ENCODE data around the gene MRAS.

The MRAS gene

DNA sequence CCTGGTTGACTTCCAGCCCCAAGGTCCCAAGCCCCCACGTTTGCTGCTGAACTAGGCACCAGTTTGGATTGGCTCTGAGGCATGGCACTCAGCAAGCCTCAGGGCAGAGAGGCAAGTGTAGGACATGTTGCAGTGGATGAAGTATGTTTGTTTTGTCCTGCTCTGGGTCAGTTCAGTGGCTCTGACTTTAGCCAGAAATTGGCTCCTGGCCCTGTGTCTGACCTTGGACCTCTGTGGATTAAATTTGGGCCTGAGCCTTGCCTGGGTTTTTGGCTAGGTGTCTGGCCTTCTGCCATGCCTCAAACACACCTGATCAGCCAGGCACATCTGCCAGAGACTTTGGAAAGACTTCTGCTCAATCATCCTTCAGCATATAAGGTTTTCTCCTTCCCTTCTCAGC lies 3.6 kb upstream of the MRAS start:
- DNase-seq = no peak

DNA sequence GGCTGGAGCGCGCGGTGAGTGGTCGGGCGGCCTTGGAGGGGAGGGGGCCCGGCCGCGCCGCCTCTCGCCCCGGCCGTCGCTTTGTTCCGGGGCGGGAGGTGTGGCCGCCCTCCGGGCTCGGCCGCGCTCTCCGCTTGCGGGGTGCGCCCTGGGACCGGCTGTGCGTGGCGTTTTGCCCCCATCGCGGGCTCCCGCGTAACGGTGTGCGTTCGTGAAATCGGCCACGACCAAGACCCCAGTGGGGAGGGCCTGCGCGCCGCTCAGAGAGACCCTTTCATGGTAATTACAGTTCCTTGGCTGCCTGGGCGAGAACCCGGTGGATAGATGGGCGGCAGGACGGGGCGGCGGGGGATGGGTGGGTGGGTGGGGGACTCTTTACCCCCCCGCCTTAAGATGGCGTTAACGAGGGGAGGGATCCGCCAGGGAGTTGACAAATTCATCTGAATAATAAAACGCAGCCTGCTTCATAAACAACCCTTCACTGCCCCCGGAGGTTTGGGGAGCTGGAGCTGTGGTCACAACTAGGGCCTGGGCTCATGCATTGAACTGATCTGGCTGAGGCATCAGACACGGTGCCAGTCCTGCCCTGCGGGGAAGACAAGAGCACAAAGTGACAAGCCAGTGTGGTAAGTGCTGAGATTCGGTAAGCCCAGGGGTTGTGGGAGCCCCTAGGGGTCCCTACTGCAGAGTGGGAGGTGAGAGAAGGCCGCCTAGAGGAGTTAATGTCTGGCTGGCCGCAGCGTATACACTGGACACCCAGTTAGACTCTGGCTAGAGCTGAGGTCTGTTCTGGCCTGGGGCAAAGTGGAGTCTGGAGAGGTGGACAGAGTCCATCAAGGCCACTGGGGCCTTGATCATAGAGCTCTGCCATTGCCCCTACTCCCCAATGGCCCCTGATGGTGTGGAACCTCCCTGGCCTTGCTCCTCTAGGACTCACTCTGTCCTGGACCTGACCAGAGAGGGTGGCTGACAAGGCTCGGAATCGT lies 668 bp downstream of the MRAS start:
- no peak for DNase-seq

DNA sequence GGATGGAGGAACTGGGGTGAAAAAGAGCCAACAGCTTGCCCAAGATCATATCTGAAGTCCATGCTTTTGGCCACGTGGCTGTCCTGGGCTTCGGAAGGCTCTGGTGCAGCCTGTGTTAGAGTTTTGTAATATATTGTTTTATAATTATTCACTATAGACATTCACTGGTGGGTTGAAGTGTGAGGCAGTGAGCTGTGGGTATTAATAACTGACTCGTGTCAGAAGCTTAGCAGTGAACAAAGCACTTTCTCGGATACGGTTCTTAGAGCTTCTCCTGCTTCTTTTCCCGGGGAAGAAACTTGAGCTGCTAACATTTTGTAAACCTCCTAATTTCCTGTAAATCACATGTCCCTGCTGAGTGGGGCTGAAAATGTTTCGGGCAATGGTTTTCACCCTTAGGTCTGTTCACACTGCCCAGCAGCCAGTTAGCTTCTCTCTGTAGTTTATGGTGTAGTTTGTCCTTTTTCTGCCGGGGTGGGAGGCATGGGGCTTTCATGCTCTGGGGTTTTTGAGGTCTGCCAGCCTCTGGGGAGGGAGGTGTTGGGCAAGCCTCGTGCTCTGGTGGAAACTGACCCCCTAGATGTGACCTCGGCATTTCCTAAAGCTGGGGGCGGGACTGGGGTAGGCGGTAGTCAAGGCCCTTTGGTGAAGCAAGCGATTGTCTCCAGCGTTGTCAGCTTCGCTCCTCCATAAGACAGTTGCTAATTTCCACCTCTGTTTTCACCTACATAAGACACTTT lies 1.7 kb downstream of the MRAS start:
- DNase-seq = no peak

DNA sequence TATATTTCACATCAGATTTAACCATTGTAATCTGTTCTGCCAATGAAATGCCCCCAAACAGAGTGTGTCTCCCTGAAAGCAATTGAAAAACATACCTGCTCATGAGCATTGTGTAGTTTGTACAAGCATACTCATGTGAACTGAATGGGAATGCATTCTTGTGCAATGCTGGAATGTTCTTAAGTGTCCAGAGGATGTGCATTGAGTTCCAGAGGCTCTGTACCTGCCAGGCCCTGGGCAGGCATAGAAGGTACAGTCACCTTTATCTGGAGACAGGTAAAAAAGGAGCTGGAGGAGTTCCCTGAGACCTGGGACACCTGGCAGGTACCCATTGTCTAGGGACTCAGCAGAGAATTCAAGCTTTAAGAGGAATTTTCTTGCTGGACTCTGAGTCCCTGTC lies 2.8 kb downstream of the MRAS start:
- no peak for DNase-seq

DNA sequence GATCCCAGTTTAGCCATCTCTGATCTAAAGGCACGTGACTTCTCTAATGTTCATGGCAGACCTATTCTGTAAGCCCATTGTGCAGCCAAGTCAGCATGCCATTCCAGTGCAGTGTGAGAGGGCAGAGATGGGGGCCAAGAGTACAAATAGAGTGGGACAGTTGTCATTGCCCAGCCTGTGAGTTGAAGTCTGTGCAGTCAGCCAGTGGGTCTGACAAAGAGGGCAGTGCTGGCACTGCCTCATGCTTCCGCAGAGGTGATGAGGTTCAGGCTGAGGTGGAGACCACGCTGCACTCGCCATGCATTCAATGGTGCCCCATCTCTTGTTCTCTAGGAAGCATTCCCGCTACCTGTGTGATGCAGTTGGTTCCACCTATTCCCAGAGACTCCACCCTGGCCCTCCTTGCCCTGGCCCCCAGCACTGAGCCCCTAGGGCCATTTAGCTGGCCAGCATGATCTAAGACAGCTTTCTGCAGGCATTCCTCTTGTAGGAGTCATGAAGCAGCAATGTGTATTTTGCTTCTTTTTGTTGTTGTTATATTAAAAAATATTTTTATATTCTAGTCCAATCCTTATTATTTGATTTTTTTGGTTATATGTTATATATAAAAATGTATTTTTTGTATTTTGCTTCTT lies 3.7 kb downstream of the MRAS start:
- DNase-seq = no peak

DNA sequence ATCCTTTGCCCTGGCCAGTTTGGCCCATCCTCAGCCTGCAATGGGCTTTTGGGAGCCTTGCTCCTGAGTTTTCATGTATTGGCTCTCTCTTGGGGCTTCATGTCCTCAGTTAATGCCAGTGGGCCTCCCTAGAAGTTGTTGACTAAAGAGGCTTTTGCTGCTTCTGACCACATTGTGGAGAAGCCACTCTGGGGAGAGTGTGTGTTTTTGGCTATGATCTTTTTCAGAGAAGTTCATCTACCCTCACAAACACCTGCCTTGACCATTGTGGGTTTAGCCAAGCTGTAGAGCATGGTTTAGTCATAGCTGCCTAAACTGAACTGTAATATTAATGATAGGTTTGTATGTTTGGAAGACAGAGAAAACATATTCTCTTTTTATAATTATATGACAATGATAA lies 6.0 kb downstream of the MRAS start:
- DNase-seq = no peak

DNA sequence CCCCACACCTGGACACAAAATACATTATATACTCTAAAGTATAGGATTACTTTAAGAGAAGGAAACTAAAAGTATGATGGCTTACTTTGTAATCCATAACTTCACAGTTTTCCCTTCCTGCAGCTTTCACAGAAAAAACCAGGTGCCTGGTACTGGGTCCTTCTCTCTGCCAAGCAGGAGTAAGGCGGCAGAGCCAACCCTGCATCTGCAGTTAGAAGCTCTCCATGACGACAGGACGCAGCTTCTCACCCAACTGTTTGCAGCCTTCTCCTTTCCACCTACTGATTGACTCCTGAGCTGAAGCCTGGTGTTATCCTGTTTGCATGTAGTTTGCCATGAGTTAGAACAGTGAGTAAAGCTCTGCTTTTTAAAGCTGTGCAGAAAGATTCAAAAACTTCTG lies 6.7 kb downstream of the MRAS start:
- no peak for DNase-seq

DNA sequence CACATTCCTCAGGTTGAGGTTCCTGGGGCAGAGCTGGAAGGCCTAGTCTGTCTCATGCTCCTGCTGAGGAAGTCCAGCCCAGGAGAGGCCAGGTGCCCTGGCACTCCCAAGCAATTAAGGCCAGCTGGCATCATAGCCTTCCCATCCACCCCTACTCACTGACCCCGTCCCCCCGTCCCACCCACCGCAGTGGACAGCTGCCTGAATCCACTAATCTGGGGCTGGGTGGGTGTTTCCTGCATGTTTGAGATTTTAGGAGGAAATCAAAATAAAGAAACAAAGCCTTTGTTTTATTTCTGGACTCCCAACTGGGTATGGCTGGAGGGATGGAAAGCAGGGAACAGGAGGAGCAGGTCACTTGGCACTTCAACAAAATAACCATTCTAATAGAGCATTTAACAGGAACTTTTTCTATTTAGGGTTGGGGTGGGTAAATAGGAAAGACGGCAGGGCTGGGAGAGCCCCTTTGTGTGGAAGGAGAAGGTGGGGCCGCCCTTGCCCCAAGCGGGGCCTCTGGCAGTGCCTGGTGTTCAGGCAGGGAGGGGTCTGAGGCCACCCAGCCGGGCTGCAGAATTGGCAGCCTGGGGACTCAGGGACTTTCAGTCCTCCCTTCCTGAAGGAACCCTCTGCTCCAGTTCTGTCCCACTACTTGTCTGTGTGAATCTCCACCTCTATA lies 8.5 kb downstream of the MRAS start:
- DNase-seq = no peak

DNA sequence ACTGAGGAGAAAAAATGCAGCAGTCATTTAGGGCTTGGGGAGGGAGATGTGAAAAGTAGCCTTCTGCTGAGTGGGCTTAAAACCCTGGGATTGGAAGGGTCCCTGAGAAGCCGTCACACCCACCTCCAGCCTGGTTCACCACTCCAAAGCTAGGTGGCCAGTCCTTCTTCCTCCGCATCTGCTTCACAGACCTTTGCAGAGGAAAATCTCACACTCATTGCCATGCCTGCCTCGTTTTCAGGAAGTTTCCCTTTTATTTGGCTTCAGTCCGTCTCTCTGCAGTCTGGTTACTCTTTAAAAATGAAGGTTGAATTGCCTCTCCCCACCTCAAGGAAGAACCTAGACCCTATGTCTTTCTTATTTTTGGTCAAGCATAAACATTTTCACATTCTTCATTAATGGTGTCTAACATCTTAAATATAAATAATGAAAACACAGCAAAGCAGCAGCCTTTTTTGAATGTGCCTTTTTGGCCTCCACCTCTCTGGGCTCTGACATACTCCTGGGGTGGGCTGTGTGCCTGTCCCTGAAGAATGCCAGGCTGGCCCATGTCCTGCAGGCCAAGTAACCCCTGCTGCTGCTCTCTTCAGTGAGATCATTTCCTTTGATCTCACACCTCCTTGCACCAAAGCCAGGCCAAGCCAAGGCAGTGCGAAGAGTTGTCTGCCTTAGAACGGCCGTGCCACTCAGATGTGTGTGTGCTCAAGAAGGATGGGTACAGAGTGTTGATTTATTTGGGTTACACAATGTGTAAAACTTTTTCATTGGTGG lies 11.0 kb downstream of the MRAS start:
- DNase-seq = no peak

DNA sequence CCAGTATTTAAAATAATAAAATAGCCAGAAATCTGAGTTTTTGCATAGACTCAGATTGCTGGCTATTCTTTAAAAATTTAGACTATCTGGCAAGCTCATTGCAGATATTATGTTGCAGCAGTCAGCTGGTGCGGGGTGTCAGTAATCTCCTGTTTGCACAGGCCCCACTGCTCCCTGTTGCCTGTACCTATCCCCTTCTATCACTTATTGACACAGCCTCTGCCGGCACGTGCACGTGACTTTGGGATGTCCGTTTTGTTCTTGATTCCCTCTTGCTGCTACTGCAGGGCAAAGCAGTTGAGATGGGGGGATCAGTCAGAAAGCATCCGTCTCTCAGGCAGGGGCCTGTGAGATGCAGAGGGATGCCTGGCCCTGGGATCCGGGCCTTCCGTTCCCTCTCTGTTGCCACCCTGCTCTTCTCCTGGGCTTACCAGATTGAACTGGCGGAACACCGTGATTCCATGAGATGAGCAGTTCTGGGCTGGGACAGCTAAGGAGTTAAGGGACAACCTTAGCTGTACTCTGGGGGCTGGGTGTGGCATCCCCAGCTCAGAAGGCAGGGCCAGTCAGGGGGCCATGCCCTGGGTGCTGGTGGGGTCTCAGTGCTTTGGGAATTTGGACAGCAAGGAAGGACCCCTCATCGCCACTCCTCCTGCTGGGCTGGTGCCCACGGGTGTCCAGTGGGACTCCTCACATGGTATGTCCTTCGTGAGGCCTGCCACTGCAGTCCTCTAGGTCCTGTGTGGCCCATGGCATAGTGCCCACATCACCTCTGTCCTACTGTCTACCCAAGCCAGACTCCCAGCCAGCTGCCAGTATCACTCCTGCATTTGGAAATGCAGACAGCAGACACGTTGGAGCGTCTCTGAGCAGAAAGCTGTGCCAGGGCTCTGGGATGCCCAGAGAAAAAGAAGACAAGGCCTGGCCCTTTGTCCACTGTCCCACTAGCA lies 11.8 kb downstream of the MRAS start:
- no peak for DNase-seq

DNA sequence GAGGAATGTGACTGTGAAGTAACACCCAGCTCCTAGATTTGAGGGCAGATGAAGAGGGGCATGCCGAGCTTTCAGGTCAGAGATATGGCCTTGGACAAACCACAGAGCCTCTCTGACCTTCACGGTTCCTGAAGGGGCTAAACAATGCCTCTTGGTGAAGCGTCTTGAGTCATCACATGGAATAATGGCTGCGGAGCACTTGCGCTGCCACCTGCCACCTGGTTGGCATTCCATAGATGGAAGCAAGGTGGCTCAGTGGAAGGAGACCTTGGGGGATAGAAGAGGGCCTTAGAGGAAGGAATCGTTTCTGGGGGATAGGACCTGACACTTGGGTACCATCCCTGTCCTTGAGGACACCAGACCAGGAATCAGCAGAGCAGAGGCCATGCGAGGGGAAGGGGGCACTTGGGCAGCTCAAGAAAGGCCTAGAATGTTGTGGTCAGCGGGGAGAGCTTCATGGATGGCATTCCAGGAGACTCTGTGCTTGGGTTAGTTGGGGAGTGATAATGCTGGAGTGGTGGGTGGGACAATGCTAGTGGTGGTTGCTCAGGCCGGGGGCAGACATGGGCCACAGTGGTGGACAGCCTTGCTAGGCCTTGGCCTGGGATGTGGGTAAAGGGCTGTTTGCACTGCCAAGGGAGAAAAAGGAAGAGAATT lies 12.6 kb downstream of the MRAS start:
- DNase-seq = no peak

DNA sequence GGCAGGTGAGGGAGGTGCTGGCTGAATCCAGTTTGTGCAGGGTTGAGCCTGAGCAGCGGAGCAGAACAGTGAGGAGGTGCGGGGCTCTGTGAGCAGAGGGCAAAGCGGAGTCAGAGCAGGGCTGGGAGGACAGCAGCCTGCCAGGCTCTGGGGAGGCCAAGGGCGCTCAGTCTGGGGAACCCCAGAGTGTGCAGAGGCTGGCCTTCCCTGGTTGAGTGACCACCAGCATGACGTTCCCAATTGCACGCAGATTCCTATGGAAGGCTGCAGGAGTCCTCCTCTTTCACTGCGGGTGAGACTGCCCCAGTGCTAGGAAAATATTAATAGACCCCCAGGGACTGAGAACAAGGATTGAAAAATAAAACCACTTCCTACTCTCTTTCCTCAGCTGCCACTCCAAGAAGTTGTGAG lies 13.2 kb downstream of the MRAS start:
- no peak for DNase-seq

DNA sequence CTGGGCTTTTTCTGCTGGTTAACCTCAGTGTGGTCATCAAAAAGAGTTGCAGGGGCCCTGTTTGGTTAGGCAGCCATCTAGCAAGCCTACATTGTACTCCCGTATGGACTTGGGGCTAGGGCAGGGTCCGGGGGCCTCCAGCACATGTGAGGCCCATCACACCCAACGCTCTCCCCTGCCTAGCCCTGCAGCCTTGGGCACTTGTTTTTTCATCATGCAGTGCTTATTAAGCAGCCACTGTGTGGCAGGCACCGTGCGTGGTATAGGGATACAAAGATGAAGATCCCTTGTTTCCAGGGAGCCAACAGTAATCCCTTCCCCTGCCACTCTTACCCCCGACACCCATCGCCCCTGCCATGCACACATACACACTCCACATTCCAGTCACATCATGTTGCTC lies 14.2 kb downstream of the MRAS start:
- no peak for DNase-seq

DNA sequence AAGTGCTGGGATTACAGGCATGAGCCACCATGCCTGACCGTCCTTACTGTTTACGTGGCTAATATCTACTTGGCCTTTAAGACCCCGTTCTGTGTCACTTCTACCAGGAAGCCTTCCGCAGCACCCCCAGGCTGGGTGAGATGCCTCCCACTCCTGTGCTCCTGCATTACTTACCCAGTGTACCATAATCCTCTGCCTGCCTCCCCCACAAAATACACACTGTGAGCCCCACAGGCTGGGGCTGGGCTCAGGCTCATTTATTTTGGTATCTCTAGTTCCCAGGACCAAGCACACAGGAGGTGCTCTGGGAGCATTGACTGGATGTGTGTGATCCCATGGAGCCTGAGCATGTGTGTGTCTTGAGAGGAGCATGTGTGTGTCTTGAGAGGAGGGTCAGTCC lies 14.9 kb downstream of the MRAS start:
- DNase-seq = no peak

DNA sequence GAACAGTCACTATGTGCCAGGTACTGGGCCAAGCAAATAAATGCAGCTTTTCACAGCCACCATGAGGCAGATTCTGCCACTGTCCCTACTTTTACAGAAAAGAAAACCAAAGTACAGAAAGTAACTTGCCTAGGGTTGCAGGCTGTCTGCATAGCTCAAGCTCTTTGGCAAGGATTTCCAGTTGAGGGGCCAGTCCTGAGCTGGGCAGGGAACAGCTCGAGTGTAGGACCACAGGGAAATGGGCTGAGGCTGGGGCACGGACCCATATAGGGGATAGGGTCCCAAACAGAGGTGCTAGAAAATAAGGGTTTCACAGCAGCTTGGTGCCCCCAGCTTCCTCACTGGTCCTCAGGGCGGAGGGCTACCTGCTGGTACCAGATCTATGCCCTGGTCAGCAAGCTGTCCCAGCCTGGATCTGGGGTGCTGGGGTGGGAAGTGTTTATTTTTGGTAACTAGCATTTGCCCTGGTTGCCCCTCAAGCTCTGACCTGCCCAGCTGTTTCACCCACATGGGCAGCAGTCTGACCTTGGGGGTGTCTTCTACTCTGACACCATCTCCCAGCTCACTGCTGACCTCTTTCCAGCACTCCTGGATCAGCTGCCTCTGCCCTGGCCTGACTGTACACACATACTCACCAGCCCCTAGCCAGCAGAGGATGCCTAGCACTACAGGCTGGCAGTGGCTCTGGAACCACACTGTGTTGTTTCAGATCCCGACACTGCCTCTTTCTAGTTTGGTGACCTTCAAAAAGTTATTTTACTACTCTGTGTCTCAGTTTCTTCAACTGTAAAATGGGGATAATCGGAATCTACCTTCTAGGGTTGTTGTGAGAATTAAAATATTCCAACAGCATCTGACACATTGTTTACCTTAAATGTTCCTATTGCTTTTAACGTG lies 16.2 kb downstream of the MRAS start:
- DNase-seq = no peak

DNA sequence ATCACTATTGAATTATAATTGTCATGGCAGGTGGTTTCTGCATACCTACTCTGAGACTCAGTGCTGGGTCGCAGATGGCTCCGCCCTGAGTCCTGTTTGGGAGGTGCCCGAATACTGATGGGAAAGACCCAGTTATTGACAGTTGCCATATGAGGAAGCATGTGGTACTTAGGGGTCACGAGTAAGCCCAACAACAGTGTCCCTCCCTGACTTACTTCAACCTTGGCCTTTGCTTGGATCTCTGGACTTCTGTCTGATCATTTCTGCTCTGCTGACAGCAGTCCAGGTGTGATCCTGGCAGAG lies 16.8 kb downstream of the MRAS start:
- no peak for DNase-seq

DNA sequence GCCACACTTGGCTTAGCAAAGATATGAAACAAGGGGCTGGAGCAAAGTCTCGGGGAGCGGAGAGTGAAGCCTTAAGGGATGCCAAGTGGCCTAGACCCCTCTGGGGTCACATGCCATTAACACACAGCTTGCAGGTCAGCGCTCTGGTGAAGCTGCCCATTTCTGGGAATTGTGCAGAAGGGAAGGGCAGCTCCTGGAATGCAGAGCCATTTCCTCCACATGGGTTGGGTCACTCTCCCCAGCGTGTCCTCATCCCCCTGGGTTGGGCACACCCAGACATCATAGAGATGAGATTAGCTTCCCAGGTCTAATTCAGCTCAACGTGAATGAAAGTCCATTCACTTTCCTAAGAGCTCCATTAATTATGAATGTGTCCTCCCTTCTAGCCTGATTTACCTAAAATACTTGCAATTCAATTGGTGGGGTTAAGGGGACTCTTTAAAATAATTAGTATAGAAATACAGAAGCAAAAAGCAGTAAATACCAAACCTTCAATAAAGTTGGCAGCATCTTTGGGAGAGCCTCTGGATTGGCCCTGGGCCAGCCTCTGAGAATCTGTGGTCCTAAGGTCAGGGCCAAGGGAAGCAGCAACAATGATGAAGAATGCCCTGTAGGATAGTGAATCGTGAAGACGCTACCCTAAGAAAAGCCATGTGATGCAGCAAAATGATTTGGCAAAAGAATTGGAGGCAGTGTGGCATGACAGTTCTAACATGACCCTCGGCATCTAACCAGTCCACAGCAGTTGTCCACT lies 17.8 kb downstream of the MRAS start:
- DNase-seq = no peak

DNA sequence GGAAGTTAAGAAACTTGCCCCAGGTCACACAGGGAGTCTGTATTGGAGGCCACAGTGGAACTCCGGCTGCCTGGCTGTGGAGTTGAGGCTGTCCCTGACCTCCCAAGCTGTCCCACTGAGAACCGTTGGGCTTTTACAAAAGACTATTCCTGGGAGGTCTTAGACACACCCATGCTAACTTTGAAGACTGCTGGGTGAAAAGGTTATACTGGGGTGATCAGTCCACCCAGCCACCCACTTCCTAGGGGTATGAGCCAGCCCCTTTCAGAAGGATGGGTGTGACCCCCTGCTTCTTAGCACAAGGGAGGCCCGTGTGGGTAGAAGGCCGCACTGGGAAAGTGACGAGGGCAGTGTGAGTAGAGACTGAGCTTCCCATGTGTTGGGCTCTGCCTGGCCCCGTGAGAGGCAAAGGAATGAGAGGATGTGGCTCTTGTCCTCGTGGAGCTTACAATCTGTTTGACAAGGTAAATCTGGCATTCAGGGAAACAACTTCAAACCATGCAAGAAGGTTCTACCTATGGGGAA lies 19.0 kb downstream of the MRAS start:
- DNase-seq = no peak

DNA sequence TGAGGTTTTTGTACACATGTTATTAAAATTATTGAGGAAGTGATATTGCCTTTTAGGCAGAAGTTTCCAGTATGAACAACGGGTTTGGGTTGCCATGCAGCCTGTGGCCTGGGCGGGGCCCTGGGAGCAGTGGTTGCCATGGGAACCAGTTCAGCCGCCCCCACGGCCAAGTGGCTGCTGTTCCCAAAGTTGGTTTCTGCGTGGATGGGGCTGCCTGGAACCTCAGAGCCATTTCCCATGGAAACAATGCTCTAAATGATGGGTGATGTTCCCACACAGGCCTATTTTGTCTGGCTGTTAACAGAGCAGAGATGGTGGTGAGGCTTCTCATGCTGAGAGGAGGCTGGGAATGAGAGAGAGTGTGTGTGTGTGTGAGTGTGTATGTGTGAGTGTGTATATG lies 19.5 kb downstream of the MRAS start:
- no peak for DNase-seq

Data from stimulated activated CD4-positive, alpha-beta T cell treated with anti-CD3 and anti-CD28 coated beads, Interleukin-4, amount 100 ng/mL, for 1 hour (primary cell).